H1 (cell line): ENCODE data around the gene ADGRL3. TPM values are rescaled to one million over a fixed set of nuclear protein-coding genes. Genes with fewer than 3 reads are reported as not detected.

Source experiments
- CHD7 ChIP-seq: fragments of 300-600 bp; sonication (generic); IDR thresholded peaks from 2 replicates; pipeline ENCODE4 v1.7.1; 2012; ENCODE audit warnings: low read length, moderate library complexity, mild to moderate bottlenecking, inconsistent platforms; ENCODE audit not compliant: insufficient replicate concordance
- SIRT6 ChIP-seq: IDR thresholded peaks from one replicate; pipeline ENCODE4 v1.7.1; 2012; ENCODE audit warnings: low read length, inconsistent platforms
- polyA plus RNA-seq, 7 experiments: library from polyadenylated mRNA; depleted of rRNA in 3 of 7; stranded (reverse) in 5 of 7; unstranded in 2 of 7; fragments of >200 nt in 5 of 7; fragments of 200-250 nt in 2 of 7; gene quantifications; 1 replicate in 5 of 7; 2 replicates in 1 of 7; 4 replicates in 1 of 7; pipeline versions ENCODE4 v1.2.1 to v1.2.3, GENCODE V29; 2011 to 2013; ENCODE audit warnings: missing spikeins in 2 of 7, mixed read lengths in 2 of 7
- total RNA-seq: library from RNA; stranded (reverse); fragmentation: NEBNext Ultra II Directional; extraction: Animal tissue kit (Norgen Biotek cat#: 25700); gene quantifications from 2 replicates; pipeline ENCODE4 v1.2.1, GENCODE V29; 2021

Gene ADGRL3
- total and polyA plus RNA-seq, 2 of the 8 experiments (the other 6 are each of a cell fraction or from before 2014, with no cell fraction given), result 6.6 to 13.0 TPM

GRCh38 chr4:61276029-61276428 is 75.9 kb downstream of the ADGRL3 start (continued):
- TF ChIP-seq CHD7 (no peak), SIRT6 (no peak)
